NOMO-1 treated with DMSO at 0.1 percent for 48 hours (cell line): ENCODE measurements around the gene NRN1L.

Experiments used
- DNase-seq: peaks from one replicate; lab custom pipeline; 2025; ENCODE audit not compliant: unreplicated experiment; lab: John Stamatoyannopoulos, UW

The NRN1L gene

DNA sequence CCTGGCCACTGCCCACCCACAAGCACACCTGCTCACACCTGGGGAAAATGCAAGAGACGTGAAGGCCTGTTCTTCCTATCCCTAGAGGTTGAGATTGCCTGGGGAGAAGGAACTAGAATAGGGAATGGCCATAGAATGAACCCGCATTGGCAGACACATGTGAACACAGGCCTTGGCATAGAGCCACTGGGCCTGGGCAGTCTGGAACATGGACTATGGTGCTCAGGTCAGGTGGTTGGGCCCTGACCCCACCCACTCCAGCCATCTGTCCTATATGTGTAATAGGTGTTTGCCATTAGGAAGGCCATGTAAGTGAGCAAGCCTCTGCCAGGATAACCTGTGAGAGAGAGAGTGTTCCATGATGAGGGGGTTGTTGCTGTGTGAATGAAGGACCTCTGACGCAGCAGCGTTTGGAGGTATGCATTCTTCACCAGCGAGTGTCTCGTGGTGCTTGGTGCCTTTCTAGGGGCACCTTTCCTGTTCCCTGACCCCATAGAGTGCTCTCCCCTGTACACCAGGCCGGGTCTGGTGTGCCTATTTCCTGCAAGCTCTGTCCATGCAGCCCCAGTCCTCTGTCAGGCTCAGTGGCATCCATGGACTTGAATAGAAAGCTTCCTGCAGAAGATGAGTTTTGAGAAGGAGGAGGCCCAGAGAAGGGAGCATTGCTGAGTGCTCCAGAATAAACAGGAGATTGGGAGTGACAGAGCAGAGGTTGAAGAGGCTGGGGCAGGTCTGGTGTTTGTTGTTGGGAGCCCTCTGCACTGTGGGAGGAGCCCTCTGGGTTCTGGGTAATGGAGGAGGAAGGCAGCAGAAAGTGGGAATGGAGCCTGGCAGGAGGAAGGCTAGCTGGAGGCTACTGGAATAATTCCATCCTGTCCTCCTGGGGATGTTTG, 31.4 kb downstream of the NRN1L start:
- DNase-seq, result no peak

DNA sequence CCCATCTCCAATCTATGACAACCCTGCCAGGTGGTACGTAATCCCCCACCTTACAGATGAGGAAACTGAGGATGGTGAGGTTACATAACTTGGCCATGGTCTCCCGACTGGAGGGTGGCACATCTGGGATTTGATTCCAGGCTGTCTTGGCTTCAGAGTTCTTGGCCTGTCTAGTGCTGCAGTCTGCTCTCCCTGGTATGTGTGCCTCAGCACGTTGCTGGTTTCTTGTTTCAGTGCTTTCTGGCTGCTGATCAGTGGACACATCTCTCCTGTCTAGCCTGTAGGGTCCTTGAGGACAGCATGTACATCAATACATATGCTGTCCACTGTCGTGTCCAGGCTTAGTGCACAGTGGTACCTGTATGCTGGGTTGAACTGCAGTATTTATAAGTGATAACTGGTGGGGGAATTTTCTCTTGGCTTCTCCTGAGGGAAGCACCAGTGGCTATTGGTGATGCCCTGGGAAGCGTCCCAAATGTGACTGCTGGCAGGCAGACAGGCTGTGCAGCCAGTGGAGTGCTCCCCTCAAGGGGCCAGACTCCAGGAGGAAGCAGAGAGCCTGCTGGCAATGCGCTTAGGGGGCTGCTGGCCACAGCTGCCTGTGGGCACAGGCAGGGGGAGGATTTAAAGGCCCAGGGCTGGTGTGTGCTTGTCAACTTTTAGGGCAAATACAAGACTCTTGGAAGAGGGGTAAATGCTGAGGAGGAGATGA, 32.6 kb downstream of the NRN1L start:
- no peak for DNase-seq

GRCh38 chr16:67917852-67918236, 33.2 kb downstream of the NRN1L start:
- DNase-seq, result no peak

DNA sequence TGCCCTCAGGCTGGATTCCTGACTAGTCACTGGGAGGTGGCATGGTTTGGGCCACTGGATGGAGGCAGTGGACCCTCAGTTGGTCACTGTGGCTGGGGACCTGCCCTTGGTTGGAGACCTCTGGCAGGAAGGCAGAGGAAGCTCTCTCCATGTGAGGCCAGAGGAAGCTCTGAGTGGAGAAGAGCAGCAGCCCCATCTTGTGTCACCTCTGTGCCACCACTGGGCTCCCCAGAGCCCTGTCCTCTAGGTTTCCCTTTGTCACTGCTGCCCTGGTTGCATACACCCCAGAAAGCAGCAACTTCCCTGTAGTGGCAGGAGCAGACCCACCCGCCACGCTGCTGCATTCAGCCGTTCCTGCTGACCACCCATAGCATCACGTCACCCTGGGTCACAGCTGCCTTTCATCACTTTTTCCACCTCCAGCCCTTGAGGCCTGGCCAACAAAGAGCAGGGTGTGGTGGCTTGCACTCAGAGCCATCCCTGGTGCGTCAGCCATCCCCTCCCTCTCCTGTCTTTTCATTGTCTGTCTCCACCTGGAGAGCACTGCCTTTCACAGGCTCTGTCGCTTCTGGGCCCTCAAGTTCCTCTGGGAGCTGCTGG, 35.0 kb downstream of the NRN1L start:
- DNase-seq, result no peak

GRCh38 chr16:67922221-67922620, 37.5 kb downstream of the NRN1L start:
- DNase-seq, result no peak

- DNase-seq, result no peak
These were observed 38.1 kb downstream of the NRN1L start for GRCh38 chr16:67922740-67923139.

GRCh38 chr16:67923414-67924116, 38.9 kb downstream of the NRN1L start:
- DNase-seq, result no peak

DNA sequence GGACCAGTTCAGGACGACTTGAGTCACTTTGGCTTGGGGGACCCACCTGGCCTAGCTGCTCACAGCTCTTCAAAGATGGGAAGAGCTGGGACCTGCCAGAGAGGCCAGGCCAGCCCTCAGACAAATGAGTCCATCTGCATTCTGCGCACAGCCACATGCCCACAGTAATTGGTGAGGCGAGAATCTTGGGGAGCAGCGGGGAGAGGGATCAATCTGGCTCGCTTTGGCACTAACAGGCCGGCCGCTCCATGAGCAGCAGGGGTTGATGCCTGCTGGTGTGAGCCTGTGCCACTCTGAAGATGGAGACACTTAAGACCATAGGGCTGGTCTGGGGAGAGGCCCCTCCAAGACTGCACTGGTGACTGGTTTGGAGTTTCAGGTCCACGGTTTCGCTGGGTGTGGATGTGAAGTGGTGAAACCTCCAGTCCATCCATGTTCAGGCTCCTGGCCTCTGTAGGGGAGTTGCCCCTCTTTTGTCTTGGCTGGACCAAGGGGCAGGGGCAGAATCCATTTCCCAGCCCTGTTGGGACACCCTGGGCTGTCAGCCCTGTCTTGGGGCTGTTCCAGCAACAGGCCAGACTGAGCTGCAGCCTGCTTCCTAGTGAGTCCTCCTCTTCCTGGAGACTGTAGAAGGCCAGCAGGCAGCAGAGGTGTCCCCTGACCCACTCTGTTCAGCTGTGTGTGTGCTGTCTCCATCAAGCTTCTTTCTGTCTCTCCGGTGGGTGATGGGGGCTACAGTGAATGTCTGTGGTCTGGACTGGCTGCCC, 39.6 kb downstream of the NRN1L start:
- no peak for DNase-seq

DNA sequence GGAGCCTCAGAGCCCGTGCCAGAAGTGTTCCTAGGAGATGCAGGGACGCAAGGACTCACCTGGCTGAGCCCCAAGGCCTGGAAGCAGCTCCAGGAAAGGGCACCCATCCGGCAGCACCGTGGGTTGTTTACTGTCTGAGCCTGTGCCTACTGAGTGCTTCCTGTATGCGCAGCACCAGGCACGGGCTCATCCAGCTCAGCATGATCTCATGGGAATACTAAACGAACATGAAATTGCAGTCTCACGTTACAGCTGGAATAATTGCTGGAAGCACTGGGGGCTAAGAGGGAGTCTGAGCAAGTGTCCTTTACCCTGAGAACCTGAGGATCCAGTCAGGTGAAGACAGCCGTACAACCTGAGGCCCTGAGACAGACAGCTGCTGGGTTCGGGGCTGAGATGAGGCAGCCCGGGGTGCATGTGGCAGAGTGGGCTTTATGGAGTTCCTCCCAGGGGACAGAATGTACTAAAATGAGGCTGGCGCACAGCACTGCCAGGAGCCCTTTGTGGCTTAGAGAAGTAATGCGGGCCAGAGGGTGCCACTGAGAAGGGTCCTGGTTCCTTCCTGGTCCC, 41.6 kb downstream of the NRN1L start:
- no peak for DNase-seq

DNA sequence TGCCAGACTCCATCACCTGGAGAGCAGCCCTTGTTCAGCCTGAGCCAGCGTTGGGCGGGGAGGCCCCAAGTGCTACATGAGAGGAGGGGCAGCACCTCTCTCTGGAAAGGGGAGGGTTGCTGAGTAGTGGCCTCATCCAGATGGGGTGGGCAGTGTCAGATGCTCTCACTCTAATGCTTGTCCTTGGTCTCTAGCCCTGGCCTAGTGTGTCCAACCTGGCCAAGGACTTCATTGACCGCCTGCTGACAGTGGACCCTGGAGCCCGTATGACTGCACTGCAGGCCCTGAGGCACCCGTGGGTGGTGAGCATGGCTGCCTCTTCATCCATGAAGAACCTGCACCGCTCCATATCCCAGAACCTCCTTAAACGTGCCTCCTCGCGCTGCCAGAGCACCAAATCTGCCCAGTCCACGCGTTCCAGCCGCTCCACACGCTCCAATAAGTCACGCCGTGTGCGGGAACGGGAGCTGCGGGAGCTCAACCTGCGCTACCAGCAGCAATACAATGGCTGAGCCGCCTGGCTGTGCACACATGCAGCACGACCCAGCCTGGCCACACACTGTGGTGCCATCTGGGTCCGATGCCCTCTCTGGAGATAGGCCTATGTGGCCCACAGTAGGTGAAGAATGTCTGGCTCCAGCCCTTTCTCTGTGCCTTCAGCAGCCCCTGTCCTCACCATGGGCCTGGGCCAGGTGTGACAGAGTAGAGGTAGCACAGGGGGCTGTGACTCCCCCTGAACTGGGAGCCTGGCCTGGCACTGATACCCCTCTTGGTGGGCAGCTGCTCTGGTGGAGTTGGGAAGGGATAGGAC, 42.7 kb downstream of the NRN1L start:
- DNase-seq, result no peak

DNA sequence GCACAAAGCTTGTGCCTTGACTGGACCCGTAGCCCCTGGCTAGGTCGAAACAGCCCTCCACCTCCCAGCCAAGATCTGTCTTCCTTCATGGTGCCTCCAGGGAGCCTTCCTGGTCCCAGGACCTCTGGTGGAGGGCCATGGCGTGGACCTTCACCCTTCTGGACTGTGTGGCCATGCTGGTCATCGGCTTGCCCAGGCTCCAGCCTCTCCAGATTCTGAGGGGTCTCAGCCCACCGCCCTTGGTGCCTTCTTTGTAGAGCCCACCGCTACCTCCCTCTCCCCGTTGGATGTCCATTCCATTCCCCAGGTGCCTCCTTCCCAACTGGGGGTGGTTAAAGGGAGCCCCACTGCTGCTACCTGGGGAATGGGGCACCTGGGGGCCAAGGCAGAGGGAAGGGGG, 43.5 kb downstream of the NRN1L start:
- no peak for DNase-seq

- peak; percentile 35 for DNase-seq
These were observed 44.1 kb downstream of the NRN1L start for GRCh38 chr16:67928561-67929364.

- DNase-seq, result no peak
These were observed 45.5 kb downstream of the NRN1L start for GRCh38 chr16:67930191-67930590.

GRCh38 chr16:67930678-67931211, 46.1 kb downstream of the NRN1L start:
- DNase-seq, result no peak

DNA sequence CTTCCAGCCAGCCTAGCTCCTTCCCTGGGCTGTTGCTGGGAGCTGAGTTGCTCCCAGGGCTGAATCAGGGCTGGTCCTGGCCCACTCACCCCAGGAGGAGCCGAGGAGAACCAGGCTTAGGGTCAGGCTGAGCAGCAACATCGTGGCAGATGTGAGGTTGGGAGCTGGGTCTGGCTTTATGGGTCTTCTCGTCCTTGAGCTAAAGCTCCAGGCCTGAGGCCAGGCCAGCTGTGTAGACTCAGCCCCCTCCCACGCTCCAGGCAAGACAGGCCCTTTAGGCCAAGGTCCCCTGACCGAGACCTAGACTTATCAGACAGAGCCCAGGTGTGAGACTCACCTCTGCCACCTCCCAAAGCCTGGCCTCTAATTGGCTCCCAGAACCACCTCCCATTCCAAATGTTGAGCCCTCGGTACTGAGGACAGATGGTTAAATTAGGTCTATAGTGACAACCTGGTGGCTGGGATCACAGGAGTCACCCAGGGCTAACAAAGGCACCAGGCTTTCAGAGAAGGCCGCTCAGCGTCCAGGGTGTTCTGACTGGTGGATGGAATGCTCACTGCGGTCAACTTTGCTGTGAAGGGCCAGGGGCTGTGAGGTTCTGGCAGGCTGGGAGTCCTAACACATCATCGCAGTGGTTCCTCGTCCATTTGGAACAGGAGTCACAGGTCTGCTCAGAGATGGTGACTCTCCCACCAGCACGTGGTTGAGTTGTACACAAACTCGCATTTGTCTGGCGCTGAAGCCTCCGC, 47.2 kb downstream of the NRN1L start, which contains the start of gene CTRL:
Gene CTRL, minus strand, starts transcription at position 151 of the 750 bp plus-strand sequence. Its CDS starts 10 bp downstream, at position 141.
- no peak for DNase-seq

GRCh38 chr16:67932462-67932840, 47.8 kb downstream of the NRN1L start:
- no peak for DNase-seq

- no peak for DNase-seq
These were observed 49.1 kb downstream of the NRN1L start for GRCh38 chr16:67933805-67934204.
